Smooth muscle cell (in vitro differentiated cells): ENCODE measurements around the gene INSR. TPM values are rescaled to one million over a fixed set of nuclear protein-coding genes. Genes with fewer than 3 reads are reported as not detected.

Source experiments
- DNase-seq: peaks from one replicate; lab custom pipeline; 2025; ENCODE audit not compliant: unreplicated experiment; lab: John Stamatoyannopoulos, UW
- H2AFZ ChIP-seq: fragments of 200-600 bp; sonication (generic); 2 replicates; pipeline ENCODE4 v1.6.0; 2016; ENCODE audit warnings: antibody characterized with exemption, low read depth, mild to moderate bottlenecking
- H3F3A ChIP-seq: fragments of 200-600 bp; sonication (generic); 2 replicates; pipeline ENCODE4 v1.6.0; 2017; ENCODE audit warnings: antibody characterized with exemption, low read depth
- H3K27ac ChIP-seq: fragments of 200-600 bp; sonication (generic); 2 replicates; pipeline ENCODE4 v1.5.1; 2016; ENCODE audit warnings: low read depth, mild to moderate bottlenecking
- H3K27me3 ChIP-seq: fragments of 200-600 bp; sonication (generic); 2 replicates; pipeline ENCODE4 v1.6.1; 2016; ENCODE audit warnings: low read depth, mild to moderate bottlenecking
- H3K36me3 ChIP-seq: fragments of 200-600 bp; sonication (generic); 2 replicates; pipeline ENCODE4 v1.5.1; 2016; ENCODE audit warnings: low read depth
- H3K4me1 ChIP-seq: fragments of 200-600 bp; sonication (generic); 2 replicates; pipeline ENCODE4 v1.5.1; 2016; ENCODE audit warnings: low read depth
- H3K4me2 ChIP-seq: fragments of 200-600 bp; sonication (generic); 2 replicates; pipeline ENCODE4 v1.6.0; 2016; ENCODE audit warnings: mild to moderate bottlenecking
- H3K4me3 ChIP-seq: fragments of 200-600 bp; sonication (generic); 2 replicates; pipeline ENCODE4 v1.5.1; 2016; ENCODE audit warnings: mild to moderate bottlenecking
- H3K79me2 ChIP-seq: fragments of 200-600 bp; sonication (generic); 2 replicates; pipeline ENCODE4 v1.6.0; 2016; ENCODE audit warnings: low read depth, mild to moderate bottlenecking
- H3K9ac ChIP-seq: fragments of 200-600 bp; sonication (generic); 2 replicates; pipeline ENCODE4 v1.6.0; 2016; ENCODE audit warnings: low read depth
- H3K9me3 ChIP-seq: fragments of 200-600 bp; sonication (generic); replicated peaks from 2 replicates; pipeline ENCODE4 v1.5.1; 2016; ENCODE audit warnings: low read depth
- H4K20me1 ChIP-seq: fragments of 200-600 bp; sonication (generic); 2 replicates; pipeline ENCODE4 v1.6.0; 2016; ENCODE audit warnings: low read depth
- CTCF ChIP-seq: fragments of 200-600 bp; sonication (generic); IDR thresholded peaks from 2 replicates; pipeline ENCODE4 v1.5.1; 2017; ENCODE audit warnings: borderline replicate concordance, mild to moderate bottlenecking, antibody characterized with exemption; ENCODE audit not compliant: insufficient read depth, poor library complexity, severe bottlenecking
- WGBS: methylation state at CpG from one replicate; pipeline ENCODE4 v1.1.7; 2016; ENCODE audit warnings: low lambda C conversion rate; 5-methylcytosine and 5-hydroxymethylcytosine counted together
- polyA plus RNA-seq: library from polyadenylated mRNA; unstranded; fragments of >200 nt; fragmentation: Nextera tagmentation; extraction: Ambion mirVana; gene quantifications from 2 replicates; pipeline ENCODE4 v1.2.1, GENCODE V29; 2016
- total RNA-seq: library from RNA; depleted of rRNA; stranded (reverse); fragments of >200 nt; gene quantifications from 2 replicates; pipeline ENCODE4 v1.2.3, GENCODE V29; 2014

Gene INSR
- total and polyA plus RNA-seq, 2 experiments from 2014 or later = 2.8 to 12.7 TPM

DNA sequence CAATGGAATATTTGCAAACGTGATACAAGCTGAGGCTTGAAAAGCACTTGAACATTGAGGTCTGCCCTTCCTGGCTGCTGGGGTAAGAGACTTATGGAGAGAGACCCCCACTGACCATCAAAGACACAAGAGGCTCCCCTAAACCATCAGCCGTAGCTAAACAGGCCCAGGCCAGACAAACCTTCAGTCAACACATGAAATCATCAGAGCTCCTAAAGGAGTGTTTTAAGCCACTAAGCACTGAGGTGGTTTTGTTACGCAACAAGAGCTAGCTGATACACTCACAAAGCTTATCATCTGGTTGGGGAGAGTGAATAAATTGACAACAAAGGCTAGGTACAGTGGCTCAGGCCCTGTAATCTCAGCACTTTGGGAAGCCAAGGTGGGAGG, 114.3 kb downstream of the INSR start:
- H3K4me2 ChIP-seq = no peak overlapping the region
- no peaks in the 10 kb centered on the region for H3F3A ChIP-seq
- no peaks in the 10 kb centered on the region for H3K36me3 ChIP-seq
- TF ChIP-seq CTCF = no peak
- H4K20me1 ChIP-seq = peaks cover 10% of the 10 kb centered on the region
- H3K27me3 ChIP-seq = no peaks in the 10 kb centered on the region
- no peak overlapping the region for H3K27ac ChIP-seq
- no peak overlapping the region for H3K4me3 ChIP-seq
- 78% methylated on average over 3 of the region's 3 CpGs for WGBS
- no peaks in the 10 kb centered on the region for H3K79me2 ChIP-seq
- no peaks in the 10 kb centered on the region for H3K9me3 ChIP-seq
- no peak for DNase-seq
- H3K9ac ChIP-seq = no peak overlapping the region
- no peaks in the 10 kb centered on the region for H3K4me1 ChIP-seq
- H2AFZ ChIP-seq = no peak overlapping the region

DNA sequence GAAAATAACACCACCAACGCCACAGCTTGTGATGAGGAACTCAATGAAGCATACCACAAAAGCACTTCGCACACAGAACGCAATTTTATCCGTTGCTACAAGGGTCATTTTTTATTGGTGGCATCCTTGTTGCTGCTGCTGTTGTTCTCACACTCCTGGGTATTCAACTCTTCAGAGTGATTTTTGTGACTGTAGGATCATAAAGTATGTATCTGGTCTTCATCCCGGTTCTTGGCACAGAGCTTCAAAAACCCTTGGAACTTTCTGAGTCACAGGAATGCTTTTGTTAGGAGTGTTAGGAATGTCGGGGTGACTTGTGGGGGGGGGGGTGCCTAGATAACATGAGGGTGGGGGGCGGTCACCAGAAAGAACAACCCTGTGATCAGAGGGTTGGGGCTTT, 116.3 kb downstream of the INSR start:
- no peaks in the 10 kb centered on the region for H3K36me3 ChIP-seq
- 83% methylated on average over 7 of the region's 7 CpGs for WGBS
- peaks cover 10% of the 10 kb centered on the region for H4K20me1 ChIP-seq
- H3K9ac ChIP-seq = no peak overlapping the region
- no peak overlapping the region for H3K4me2 ChIP-seq
- no peak for TF ChIP-seq CTCF
- H3K27ac ChIP-seq = no peak overlapping the region
- no peak overlapping the region for H2AFZ ChIP-seq
- no peaks in the 10 kb centered on the region for H3F3A ChIP-seq
- H3K4me1 ChIP-seq = no peaks in the 10 kb centered on the region
- H3K9me3 ChIP-seq = no peaks in the 10 kb centered on the region
- no peak for DNase-seq
- H3K27me3 ChIP-seq = no peaks in the 10 kb centered on the region
- H3K79me2 ChIP-seq = no peaks in the 10 kb centered on the region
- H3K4me3 ChIP-seq = no peak overlapping the region

DNA sequence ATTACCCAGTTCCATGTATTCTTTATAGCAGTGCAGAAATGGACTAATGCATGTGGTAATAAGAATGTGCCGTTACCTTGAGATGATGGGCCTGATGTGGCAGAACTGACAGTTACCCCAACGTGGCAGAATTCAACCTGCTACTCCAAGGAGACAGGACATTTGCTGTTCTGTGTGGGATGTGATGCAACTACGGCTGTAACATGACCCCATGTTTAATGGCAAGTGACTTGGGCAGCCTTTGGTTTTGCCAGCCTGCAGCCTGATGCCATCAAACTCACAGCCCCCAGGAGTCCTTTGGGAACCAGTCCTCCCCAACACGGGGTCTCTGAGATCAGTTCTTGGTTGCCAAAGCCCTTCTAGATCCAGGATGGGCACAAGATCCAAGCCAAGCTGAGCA, 117.4 kb downstream of the INSR start:
- Histone ChIP-seq H3K36me3 (no peaks in the 10 kb centered on the region), H3K9ac (no peak overlapping the region), H3K4me3 (no peak overlapping the region), H3K27me3 (no peaks in the 10 kb centered on the region), H4K20me1 (peaks cover 10% of the 10 kb centered on the region), H3K4me2 (no peak overlapping the region), H3K27ac (no peak overlapping the region), H3K9me3 (no peaks in the 10 kb centered on the region), H3F3A (no peaks in the 10 kb centered on the region), H2AFZ (no peak overlapping the region), H3K4me1 (no peaks in the 10 kb centered on the region), H3K79me2 (no peaks in the 10 kb centered on the region)
- no peak for DNase-seq
- no peak for TF ChIP-seq CTCF
- 95% methylated on average over 4 of the region's 4 CpGs for WGBS

DNA sequence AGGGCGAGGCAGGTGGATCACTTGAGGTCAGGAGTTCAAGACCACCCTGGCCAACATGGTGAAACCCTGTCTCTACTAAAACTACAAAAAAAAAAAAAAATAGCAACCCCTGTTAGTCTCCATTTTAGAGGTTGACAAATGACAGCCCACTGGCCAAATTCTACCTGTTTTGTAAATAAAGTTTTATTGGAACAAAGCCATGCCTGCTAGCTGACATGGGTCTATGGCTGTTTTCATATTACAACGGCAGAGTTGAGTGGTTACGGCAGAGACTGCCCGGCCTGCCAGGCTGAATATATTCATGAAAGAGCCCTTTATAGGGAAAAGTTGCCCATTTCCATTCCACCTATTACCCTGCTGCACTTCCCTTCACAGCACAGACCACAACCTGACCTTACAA, 121.4 kb downstream of the INSR start:
- Histone ChIP-seq H3K4me2 (no peak overlapping the region), H3K9me3 (no peaks in the 10 kb centered on the region), H3K36me3 (peaks cover 11% of the 10 kb centered on the region), H3F3A (no peaks in the 10 kb centered on the region), H2AFZ (no peak overlapping the region), H3K9ac (no peak overlapping the region), H4K20me1 (no peaks in the 10 kb centered on the region), H3K27ac (no peak overlapping the region), H3K4me1 (no peaks in the 10 kb centered on the region), H3K27me3 (no peaks in the 10 kb centered on the region), H3K79me2 (no peaks in the 10 kb centered on the region), H3K4me3 (no peak overlapping the region)
- no peak for DNase-seq
- TF ChIP-seq CTCF = no peak
- 95% methylated on average over 4 of the region's 4 CpGs for WGBS
